Gastroesophageal sphincter (tissue), 3 donors: Measurements from ENCODE around the gene MYCBP.

Source experiments
- CTCF ChIP-seq, 4 experiments: fragments of 200-600 bp in 2 of 4; fragments of 450-650 bp in 2 of 4; sonication (generic) in 1 of 4; IDR thresholded peaks; one replicate each; pipeline ENCODE4 v1.5.1; 2017 to 2019; ENCODE audit warnings: antibody characterized with exemption in 4 of 4, mild to moderate bottlenecking in 2 of 4, moderate library complexity in 2 of 4
- EP300 ChIP-seq: sonication (generic); formaldehyde crosslinking; IDR thresholded peaks from one replicate; pipeline ENCODE4 v1.6.1; 2017; ENCODE audit warnings: antibody characterized with exemption, mild to moderate bottlenecking
- POLR2A ChIP-seq, 2 donors: fragments of 450-650 bp; IDR thresholded peaks; one replicate each; pipeline ENCODE4 v1.6.1; 2017; ENCODE audit warnings: antibody characterized with exemption in 2 of 2, mild to moderate bottlenecking in 2 of 2, moderate library complexity in 1 of 2
- POLR2AphosphoS5 ChIP-seq: sonication (generic); formaldehyde crosslinking; IDR thresholded peaks from one replicate; pipeline ENCODE4 v1.6.1; 2017; ENCODE audit warnings: antibody characterized with exemption

GRCh38 chr1:38896169-38896568, 23.0 kb upstream of the MYCBP start:
- no peak for TF ChIP-seq EP300
- TF ChIP-seq CTCF (IDR thresholded peaks at IDR 0.05) = no peak
- no peak for TF ChIP-seq POLR2A (IDR thresholded peaks at IDR 0.05)
- TF ChIP-seq POLR2AphosphoS5 = no peak
